Heart left ventricle (tissue), 13 donors: ENCODE data around the gene APOC4.

Source experiments
- POLR2A ChIP-seq, 2 donors: fragments of 450-650 bp; IDR thresholded peaks; one replicate each; pipeline ENCODE4 v1.6.1; 2017; ENCODE audit warnings: antibody characterized with exemption in 2 of 2, mild to moderate bottlenecking in 2 of 2, moderate library complexity in 2 of 2
- TF ChIP-seq, protein P1 (sequence below), 12 donors: fragments of 200-600 bp; sonication (generic) in 4 of 12; IDR thresholded peaks; one replicate each; pipeline versions ENCODE4 v1.5.0 to v1.8.0; 2018 to 2022; ENCODE audit warnings: antibody characterized with exemption in 12 of 12, mild to moderate bottlenecking in 5 of 12
- donor health status: ischemic (EF 13 %, LVEDD 7.1; RV severe dilation, severe dysfunction).
- donor health status: DM: no; HTN: yes; CAD: no.
- donor health status: DM: no; HTN: no; CAD: no.
- donor health status: ischemic (EF 25% LVEDD 6.9; RV normal size, moderate dysfunction).
- donor health status: ischemic (EF 25% LVEDD 5.7; RV mildly dilated, moderate dysfunction).
- donor health status: ischemic (EF 35%, LVEDD 5.7; RV mildly dilated, moderate dysfunction).
- donor health status: nonischemic (EF 11% LVEDD 7.7; RV severe dilation, severe dysfunction).
- donor health status: DM: yes; HTN: yes; CAD: no.
- donor health status: PGD.
- donor health status: ischemic (EF 29% LVEDD 5.4; RV normal size, mild dysfunction).
- donor health status: nonischemic (EF 23%, LVEDD 6.1; RV moderate dilation, normal function).

DNA sequence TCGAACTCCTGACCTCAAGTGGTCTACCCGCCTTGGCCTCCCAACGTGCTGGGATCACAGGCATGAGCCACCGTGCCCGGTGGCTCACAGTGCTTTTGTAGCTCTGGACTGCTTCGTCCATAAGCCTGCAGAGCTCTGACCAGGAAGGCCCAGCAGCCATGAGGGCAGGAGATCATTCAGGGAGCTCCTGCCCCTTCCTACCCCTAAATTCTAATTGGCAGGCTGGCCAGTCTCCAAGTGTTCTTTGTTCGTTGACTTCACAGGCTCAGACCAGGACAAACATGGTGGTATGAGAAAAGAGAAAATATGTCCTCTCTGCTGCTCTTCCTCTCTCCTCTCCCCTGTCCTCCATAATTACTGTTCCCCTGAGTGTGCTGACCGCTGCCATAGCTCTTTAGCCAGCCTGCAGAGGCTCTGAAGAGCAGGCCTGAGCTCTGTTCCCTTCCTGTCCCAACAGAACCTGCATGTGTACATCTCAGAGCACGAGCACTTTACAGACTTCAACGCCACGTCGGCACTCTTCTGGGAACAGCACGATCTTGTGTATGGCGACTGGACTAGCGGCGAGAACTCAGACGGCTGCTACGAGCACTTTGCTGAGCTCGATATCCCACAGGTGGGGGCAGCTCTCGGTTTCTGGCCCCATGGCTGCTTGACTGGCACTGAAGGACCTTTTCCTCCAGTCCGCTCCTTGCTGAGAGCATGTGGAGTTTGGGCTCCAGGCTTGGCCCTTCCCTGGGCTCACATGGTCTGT lies 32.1 kb downstream of the APOC4 start:
- TF ChIP-seq, protein P1, sequence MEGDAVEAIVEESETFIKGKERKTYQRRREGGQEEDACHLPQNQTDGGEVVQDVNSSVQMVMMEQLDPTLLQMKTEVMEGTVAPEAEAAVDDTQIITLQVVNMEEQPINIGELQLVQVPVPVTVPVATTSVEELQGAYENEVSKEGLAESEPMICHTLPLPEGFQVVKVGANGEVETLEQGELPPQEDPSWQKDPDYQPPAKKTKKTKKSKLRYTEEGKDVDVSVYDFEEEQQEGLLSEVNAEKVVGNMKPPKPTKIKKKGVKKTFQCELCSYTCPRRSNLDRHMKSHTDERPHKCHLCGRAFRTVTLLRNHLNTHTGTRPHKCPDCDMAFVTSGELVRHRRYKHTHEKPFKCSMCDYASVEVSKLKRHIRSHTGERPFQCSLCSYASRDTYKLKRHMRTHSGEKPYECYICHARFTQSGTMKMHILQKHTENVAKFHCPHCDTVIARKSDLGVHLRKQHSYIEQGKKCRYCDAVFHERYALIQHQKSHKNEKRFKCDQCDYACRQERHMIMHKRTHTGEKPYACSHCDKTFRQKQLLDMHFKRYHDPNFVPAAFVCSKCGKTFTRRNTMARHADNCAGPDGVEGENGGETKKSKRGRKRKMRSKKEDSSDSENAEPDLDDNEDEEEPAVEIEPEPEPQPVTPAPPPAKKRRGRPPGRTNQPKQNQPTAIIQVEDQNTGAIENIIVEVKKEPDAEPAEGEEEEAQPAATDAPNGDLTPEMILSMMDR (IDR thresholded peaks at IDR 0.05): no peak
- TF ChIP-seq POLR2A (IDR thresholded peaks at IDR 0.05): no peak
